GM23338 (cell line): ENCODE results near the gene TCN2. TPM values are rescaled to one million over a fixed set of nuclear protein-coding genes. Genes with fewer than 3 reads are reported as not detected.
"Not testable (repeated sequence)": the region's sequence is repeated elsewhere in the genome, so short reads cannot be mapped to it uniquely, and the experiment has no call there.

ENCODE experiments used
- ATAC-seq: fragments of 200-7000 bp; cut with Tn5 transposase; 3 replicates; pipeline ENCODE4 v1.9.1; 2020
- DNase-seq: peaks from one replicate; pipeline ENCODE4 v3.0.0-alpha.2; 2015; ENCODE audit warnings: low spot score
- H2AFZ ChIP-seq: fragments of 200-600 bp; sonication (generic); 2 replicates; pipeline ENCODE4 v1.8.0; 2016; ENCODE audit warnings: antibody characterized with exemption, mild to moderate bottlenecking, moderate library complexity
- H3F3A ChIP-seq: fragments of 200-600 bp; sonication (generic); replicated peaks from 2 replicates; pipeline ENCODE4 v1.8.0; 2017; ENCODE audit warnings: antibody characterized with exemption, mixed run types, low read depth
- H3K27ac ChIP-seq: fragments of 200-600 bp; sonication (generic); 2 replicates; pipeline ENCODE4 v1.6.1; 2016; ENCODE audit warnings: low read depth
- H3K27me3 ChIP-seq: fragments of 200-600 bp; sonication (generic); 2 replicates; pipeline ENCODE4 v1.8.0; 2016; ENCODE audit warnings: mild to moderate bottlenecking, mixed run types, moderate library complexity; ENCODE audit not compliant: insufficient read depth
- H3K36me3 ChIP-seq: fragments of 200-600 bp; sonication (generic); 2 replicates; pipeline ENCODE4 v1.8.0; 2016; ENCODE audit warnings: mild to moderate bottlenecking; ENCODE audit not compliant: insufficient read depth
- H3K4me1 ChIP-seq: fragments of 200-600 bp; sonication (generic); 2 replicates; pipeline ENCODE4 v1.8.0; 2016; ENCODE audit warnings: mild to moderate bottlenecking, moderate library complexity; ENCODE audit not compliant: insufficient read depth
- H3K4me2 ChIP-seq: fragments of 200-600 bp; sonication (generic); 2 replicates; pipeline ENCODE4 v1.7.1; 2017; ENCODE audit warnings: mixed run types
- H3K4me3 ChIP-seq: fragments of 200-600 bp; sonication (generic); 2 replicates; pipeline ENCODE4 v1.6.1; 2016; ENCODE audit warnings: mixed run types
- H3K79me2 ChIP-seq: fragments of 200-600 bp; sonication (generic); replicated peaks from 2 replicates; pipeline ENCODE4 v1.8.0; 2017; ENCODE audit warnings: mild to moderate bottlenecking; ENCODE audit not compliant: insufficient read depth
- H3K9me2 ChIP-seq: fragments of 200-600 bp; sonication (generic); 2 replicates; pipeline ENCODE4 v1.8.0; 2017; ENCODE audit not compliant: insufficient read depth
- H4K20me1 ChIP-seq: fragments of 200-600 bp; sonication (generic); replicated peaks from 2 replicates; pipeline ENCODE4 v1.8.0; 2017; ENCODE audit warnings: mild to moderate bottlenecking; ENCODE audit not compliant: insufficient read depth
- H3K27ac Mint-ChIP-seq: 2 replicates; pipeline ENCODE4 v1.8.0; 2020; ENCODE audit warnings: inconsistent platforms, mild to moderate bottlenecking, moderate library complexity, mixed read lengths
- H3K27me3 Mint-ChIP-seq: 3 replicates; pipeline ENCODE4 v1.8.0; 2022; ENCODE audit warnings: low read depth, mild to moderate bottlenecking, moderate library complexity, mixed read lengths, inconsistent platforms; ENCODE audit not compliant: insufficient read depth, poor library complexity
- H3K36me3 Mint-ChIP-seq: 3 replicates; pipeline ENCODE4 v1.8.0; 2021; ENCODE audit warnings: low read depth, mild to moderate bottlenecking, inconsistent platforms, moderate library complexity, mixed read lengths
- H3K4me1 Mint-ChIP-seq: 3 replicates; pipeline ENCODE4 v1.8.0; 2020; ENCODE audit warnings: mild to moderate bottlenecking, inconsistent platforms, mixed read lengths
- H3K4me3 Mint-ChIP-seq: 3 replicates; pipeline ENCODE4 v1.8.0; 2021; ENCODE audit warnings: moderate library complexity, mild to moderate bottlenecking, inconsistent platforms, mixed read lengths
- H3K9me3 Mint-ChIP-seq: 3 replicates; pipeline ENCODE4 v1.8.0; 2020; ENCODE audit warnings: moderate library complexity, mild to moderate bottlenecking, inconsistent platforms, mixed read lengths
- CTCF ChIP-seq, 2 experiments: fragments of 200-600 bp in 1 of 2; sonication (generic) in 1 of 2; conservative IDR thresholded peaks; 2 replicates each; pipeline versions ENCODE4 v1.5.1 to v1.6.1; 2016 to 2017; ENCODE audit warnings: antibody characterized with exemption in 2 of 2, low read depth in 2 of 2, mild to moderate bottlenecking in 2 of 2, moderate library complexity in 1 of 2
- ETS1 ChIP-seq: IDR thresholded peaks from 2 replicates; pipeline ENCODE4 v1.6.1; 2016; ENCODE audit warnings: antibody characterized with exemption
- POLR2AphosphoS5 ChIP-seq: IDR thresholded peaks from 2 replicates; pipeline ENCODE4 v1.6.1; 2016; ENCODE audit warnings: antibody characterized with exemption, low read depth
- REST ChIP-seq: IDR thresholded peaks from one replicate; pipeline ENCODE4 v1.6.1; 2018; ENCODE audit warnings: antibody characterized with exemption; ENCODE audit not compliant: unreplicated experiment
- polyA plus RNA-seq: library from polyadenylated mRNA; unstranded; fragments of >200 nt; fragmentation: Nextera tagmentation; extraction: Ambion mirVana; gene quantifications from 2 replicates; pipeline ENCODE4 v1.2.1, GENCODE V29; 2016
- total RNA-seq: library from RNA; depleted of rRNA; stranded (reverse); fragments of >200 nt; shearing (Covaris generic); gene quantifications from 2 replicates; pipeline ENCODE4 v1.2.3, GENCODE V29; 2014

TCN2 gene
- total and polyA plus RNA-seq, 2 experiments from 2014 or later = 12.9 to 38.1 TPM

- H3K9me2 ChIP-seq, H3K79me2 ChIP-seq, H3K36me3 ChIP-seq, H3K27ac ChIP-seq, H3K9me3 Mint-ChIP-seq, H3K27me3 ChIP-seq, H2AFZ ChIP-seq, H4K20me1 ChIP-seq, H3K36me3 Mint-ChIP-seq, H3K27me3 Mint-ChIP-seq, H3K4me3 ChIP-seq, H3F3A ChIP-seq, H3K4me3 Mint-ChIP-seq: not testable (repeated sequence)
- H3K27ac Mint-ChIP-seq = peak overlapping the region; percentile 85; the same call in 1 of the 2 replicates
- H3K4me1 Mint-ChIP-seq = peaks cover 37% of the 10 kb centered on the region
- Histone ChIP-seq H3K4me1 (peaks cover 29% of the 10 kb centered on the region), H3K4me2 (peak overlapping the region; percentile 66; the same call in 1 of the 2 replicates)
- DNase-seq = peak; percentile 30
- peak; percentile 18 for ATAC-seq
- TF ChIP-seq CTCF (conservative IDR thresholded peaks at IDR 0.05; ENCODE audit: low read depth in 2 of 2) = peak; percentile 26 to 46; a peak in 3 of 4 replicates
Observed at GRCh38 chr22:30560643-30561202, 46.3 kb upstream of the TCN2 start.

- Histone ChIP-seq H3K4me1 (peaks cover 29% of the 10 kb centered on the region), H3F3A (no peaks in the 10 kb centered on the region), H2AFZ (peak overlapping the region; percentile 66; the same call in 1 of the 2 replicates), H3K4me3 (peak overlapping the region; percentile 24; the same call in 1 of the 2 replicates), H3K27me3 (no peaks in the 10 kb centered on the region), H3K9me2 (no peaks in the 10 kb centered on the region), H3K27ac (peak overlapping the region; percentile 87; the same call in 1 of the 2 replicates), H4K20me1 (no peaks in the 10 kb centered on the region), H3K4me2 (peak overlapping the region; percentile 66), H3K79me2 (no peaks in the 10 kb centered on the region), H3K36me3 (no peaks in the 10 kb centered on the region)
- peaks cover 7% of the 10 kb centered on the region for H3K27me3 Mint-ChIP-seq
- peaks cover 37% of the 10 kb centered on the region for H3K4me1 Mint-ChIP-seq
- TF ChIP-seq REST (no peak), ETS1 (peak; percentile 55; the same call in 1 of the 2 replicates), POLR2AphosphoS5 (no peak)
- H3K36me3 Mint-ChIP-seq = no peaks in the 10 kb centered on the region
- ATAC-seq (peak; percentile 44), DNase-seq (peak; percentile 73)
- H3K27ac Mint-ChIP-seq = peak overlapping the region; percentile 85
- peak overlapping the region; percentile 12; the same call in 1 of the 3 replicates for H3K4me3 Mint-ChIP-seq
- no peaks in the 10 kb centered on the region for H3K9me3 Mint-ChIP-seq
Observed at GRCh38 chr22:30561402-30562189, 45.4 kb upstream of the TCN2 start.
